Right forelimb (tissue), 1 donor: ENCODE results near the gene NKPD1.
"Not testable (repeated sequence)": the region's sequence is repeated elsewhere in the genome, so short reads cannot be mapped to it uniquely, and the experiment has no call there.

ENCODE experiments used
- DNase-seq: peaks from one replicate; pipeline ENCODE4 v3.0.0-alpha.2; 2018

Gene NKPD1

DNA sequence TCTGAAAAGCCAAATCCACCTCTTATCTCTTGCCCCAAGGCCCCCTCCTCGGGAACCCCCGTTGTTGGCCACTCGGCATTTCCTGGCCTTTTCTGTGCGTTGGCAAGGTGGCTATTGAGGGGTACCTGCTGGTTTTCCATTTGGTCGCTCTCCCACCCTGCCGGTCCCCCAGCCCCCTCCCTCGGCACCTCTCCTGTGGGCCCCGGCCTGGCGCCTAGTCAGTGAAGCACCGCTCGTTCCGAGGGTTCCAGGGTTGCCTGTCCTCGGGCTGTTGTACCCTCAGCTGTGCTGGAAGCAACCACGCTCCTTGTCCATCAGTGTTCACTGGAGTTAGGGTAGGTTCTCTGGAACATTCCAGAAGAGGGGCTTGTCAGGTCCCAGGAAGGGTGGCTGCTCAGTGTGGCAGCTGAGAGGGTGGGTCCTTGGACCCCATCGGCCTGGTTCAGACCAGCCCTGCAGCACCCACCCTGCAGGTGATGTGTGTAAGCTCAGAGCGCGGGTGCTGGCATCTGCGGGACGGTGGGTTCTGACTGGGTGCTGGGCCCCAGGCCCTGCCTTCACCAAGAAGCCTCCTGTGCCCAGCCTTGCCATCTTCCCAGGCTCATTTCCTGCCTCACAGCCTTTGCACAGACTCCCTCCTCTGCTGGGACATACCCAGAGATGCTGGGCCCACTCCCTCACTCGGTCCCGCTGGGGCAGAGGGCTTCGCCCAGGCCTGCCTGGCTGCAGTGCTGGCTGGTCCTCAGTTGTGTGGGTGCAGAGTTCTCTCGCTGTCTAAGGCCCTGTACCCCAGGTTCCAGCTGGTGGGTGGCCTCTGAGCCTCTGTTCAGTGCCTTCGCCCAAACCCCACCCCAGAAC lies 21.3 kb downstream of the NKPD1 start:
- no peak for DNase-seq

- no peak for DNase-seq
Observed at GRCh38 chr19:45138303-45138751, 22.5 kb downstream of the NKPD1 start.

- peak; percentile 68 for DNase-seq
Observed at GRCh38 chr19:45137179-45137761, 23.5 kb downstream of the NKPD1 start.

DNA sequence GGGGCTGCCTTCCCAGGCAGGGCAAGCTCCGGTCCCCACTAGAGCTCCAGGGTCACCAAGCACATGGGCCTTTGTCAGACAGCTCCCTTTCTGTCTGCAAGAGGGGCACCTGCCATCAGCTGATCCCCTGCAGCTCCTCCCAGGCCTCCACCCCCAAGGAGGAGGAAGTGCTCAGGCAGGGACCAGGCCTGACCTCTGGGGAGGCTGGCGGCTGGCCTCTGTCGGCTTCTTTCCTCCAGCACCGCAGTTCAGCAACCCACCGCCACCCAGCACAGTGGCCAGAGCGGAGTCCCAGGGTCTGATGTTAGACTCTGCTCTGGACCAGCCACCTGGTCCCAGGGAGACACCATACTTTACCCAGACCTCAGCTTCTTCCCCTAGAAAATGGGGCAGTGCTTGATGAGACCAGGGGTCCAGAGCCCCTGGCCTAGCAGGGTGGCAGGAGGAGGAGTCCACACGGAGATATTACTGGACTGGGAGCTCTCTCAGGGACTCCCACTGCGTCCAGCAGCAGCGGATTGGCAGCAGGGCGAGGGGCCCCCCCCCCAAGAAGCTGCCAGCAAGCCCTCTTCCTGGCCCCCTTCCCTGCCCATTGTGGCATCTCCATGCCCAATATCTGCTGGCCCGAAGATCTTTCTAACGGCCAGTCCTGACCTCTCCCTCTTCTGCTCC lies 24.1 kb downstream of the NKPD1 start:
- DNase-seq: no peak

DNA sequence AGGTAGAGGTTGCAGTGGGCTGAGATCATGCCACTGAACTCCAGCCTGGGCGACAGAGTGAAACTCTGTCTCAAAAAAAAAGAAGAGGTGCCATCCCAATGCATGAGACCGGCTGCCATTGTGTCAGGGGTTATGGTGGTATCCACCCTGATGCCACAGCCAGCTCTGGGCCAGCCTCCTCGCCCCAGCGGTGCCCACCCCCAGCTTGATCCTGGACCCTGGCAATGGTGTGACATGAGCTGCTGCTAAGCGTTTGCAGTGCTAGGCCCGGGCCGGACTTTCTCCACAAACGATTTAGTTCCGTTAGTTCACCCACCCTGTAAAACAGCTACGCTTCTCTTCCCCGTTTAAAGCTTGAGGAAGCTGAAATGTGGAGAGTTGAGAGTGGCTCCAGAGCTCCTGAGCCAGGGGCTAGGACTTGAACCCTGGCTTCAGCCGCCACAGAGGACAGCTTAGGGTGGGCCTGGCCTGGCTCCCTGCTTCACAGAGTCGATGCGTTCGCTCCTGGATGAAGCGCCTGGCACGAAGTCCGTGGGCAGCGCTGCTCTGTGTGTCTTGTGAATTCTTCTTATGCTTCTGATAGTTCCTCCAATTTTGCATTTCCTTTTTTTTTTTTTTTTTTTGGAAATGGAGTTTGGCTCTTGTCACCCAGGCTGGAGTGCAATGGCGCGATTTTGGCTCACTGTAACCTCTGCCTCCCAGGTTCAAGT lies 25.5 kb downstream of the NKPD1 start:
- DNase-seq: no peak

DNA sequence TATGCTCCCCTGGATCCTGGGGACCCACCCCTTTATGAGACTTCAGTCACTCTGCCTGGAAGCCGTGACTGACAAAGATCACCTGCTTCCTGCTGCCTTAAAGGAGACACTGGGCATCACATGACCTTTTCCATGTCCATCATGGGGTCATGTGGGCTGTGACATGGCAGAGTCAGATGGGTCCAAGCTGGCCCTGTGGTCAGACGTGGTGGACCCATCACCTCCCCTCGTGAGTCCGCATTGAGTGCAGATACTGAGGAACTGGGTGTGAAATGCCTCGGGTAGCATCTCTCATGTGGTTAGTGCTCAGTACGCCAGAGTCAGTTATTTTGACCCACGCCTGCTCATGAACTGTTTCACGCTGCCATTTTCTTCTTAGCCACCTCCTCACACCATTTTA lies 27.1 kb downstream of the NKPD1 start:
- no peak for DNase-seq

DNA sequence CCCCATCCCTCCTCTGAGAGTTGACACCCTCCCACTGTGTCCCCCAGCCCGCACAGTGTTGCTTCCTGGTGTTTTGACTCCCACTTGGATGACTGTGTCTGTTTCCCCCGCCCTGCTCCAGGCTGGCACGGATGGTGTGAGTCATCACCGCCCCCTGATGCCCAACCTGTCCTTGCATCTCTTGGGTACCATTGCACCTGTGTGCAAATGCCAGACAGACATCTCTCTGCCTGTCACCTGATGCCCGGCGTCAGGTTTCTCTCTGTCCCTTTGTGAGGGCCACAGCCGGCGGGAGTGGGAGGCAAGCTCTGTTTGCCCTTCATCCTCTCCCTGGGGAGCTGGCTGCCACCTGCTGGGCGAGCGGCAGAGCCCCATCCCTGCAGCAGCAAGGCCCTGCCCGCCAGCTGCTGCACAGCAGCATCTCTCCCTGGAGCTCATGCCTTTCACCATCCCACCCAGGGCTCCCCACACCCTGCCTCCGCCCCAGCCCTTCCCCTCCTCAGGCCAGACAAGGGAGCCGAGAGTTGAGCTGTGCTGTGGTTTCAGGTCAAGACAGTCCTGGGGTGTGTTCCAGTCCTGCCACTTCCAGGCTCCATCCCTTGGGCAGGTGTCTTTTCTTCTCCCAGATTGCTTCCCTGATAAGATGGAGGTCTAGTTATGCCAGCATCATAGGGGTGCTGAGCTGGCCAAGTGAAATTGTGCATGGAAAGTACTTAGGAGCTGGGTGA lies 29.7 kb downstream of the NKPD1 start:
- DNase-seq: no peak

GRCh38 chr19:45130236-45130635 lies 30.5 kb downstream of the NKPD1 start:
- DNase-seq: no peak

DNA sequence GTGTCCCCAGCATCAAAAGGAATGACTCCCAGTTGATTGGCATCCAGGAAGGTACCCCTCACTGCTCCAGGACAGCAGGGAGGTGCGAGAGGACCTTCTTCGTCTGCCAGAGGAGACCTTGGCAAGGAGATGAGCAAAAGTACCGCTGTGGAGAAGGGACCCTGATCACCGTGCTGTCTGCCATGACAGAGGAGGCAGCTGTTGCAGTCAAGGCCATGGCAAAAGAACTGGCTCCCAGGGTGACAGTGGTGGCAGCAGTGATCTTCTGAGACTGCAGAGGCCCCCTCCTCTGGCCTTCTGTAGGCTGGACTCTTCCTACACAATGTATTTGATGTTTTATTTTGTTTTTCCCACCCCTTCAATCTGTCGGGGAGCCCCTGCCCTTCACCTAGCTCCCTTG lies 32.0 kb downstream of the NKPD1 start:
- no peak for DNase-seq

- no peak for DNase-seq
Observed at GRCh38 chr19:45128146-45128545, 32.6 kb downstream of the NKPD1 start.

- DNase-seq: no peak
Observed at GRCh38 chr19:45126654-45127053, 34.1 kb downstream of the NKPD1 start.

GRCh38 chr19:45125975-45126493 lies 34.7 kb downstream of the NKPD1 start:
- no peak for DNase-seq

DNA sequence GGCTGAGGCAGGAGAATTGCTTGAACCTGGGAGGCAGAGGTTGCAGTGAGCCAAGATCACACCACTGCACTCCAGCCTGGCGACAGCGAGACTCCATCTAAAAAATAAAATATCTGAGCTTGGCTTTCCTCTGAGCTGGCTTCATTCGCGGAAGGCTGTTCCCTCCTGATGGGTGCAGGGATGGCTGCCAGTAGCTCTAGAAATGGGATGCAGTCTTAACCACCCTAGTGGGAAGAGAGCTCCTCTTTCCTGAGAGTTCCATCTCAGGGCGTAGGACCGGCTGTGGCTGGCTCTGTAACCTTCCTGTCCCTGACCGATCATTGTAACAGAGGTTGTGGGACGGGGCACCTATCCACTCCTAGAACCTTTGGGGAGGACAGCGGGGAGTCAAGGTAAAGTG lies 35.4 kb downstream of the NKPD1 start:
- DNase-seq: no peak

GRCh38 chr19:45124021-45124420 lies 36.8 kb downstream of the NKPD1 start:
- DNase-seq: no peak

- DNase-seq: no peak
Observed at GRCh38 chr19:45123440-45123850, 37.3 kb downstream of the NKPD1 start.

DNA sequence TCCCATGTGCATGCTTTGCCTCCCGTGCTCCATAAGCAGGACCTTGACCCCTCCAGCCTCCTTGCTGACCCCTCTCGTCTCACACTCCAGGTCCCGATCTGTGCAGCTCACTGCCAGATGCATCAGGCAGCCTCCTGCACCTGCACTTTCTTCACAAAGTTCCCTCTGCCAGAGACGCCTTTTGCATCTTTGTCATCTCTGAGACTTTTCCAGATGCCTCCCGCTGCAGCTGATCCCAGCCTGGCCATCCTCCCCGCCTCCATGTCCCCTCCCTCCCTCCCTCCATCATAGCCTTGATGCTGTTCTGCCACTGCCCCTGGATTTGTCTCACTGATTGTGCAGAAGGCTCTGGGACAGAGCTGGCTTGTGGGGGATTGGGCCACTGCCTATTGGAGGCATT lies 38.0 kb downstream of the NKPD1 start:
- no peak for DNase-seq

DNA sequence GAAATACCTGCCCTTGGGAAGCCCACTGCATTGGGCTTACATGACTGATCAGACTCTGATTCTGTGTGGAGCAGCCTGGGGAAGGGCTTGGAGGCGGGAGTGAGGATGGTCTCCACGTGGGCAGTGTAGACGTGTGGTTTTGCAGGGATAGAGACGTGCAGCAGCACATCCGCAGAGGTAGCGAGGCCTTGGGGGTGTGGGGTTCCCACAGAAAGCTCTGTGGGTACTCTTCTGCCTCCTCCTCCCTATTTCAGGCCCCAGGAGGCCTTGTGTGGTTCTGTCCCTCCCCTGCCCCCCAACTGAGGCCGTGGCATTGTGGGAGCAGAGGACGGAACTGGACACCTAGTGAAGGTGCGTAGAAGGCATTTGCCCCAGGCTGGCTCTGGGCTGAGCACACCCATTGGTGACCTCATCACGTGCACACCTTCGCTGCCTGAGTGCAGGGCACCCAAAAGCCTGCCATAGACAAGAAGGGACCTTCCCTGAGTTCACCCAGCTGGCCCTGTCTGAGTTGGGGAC lies 38.9 kb downstream of the NKPD1 start:
- no peak for DNase-seq

- DNase-seq: no peak
Observed at GRCh38 chr19:45119582-45119981, 41.2 kb downstream of the NKPD1 start.

GRCh38 chr19:45118591-45119355 lies 42.0 kb downstream of the NKPD1 start:
- DNase-seq: not testable (repeated sequence)

- no peak for DNase-seq
Observed at GRCh38 chr19:45118106-45118505, 42.7 kb downstream of the NKPD1 start.

DNA sequence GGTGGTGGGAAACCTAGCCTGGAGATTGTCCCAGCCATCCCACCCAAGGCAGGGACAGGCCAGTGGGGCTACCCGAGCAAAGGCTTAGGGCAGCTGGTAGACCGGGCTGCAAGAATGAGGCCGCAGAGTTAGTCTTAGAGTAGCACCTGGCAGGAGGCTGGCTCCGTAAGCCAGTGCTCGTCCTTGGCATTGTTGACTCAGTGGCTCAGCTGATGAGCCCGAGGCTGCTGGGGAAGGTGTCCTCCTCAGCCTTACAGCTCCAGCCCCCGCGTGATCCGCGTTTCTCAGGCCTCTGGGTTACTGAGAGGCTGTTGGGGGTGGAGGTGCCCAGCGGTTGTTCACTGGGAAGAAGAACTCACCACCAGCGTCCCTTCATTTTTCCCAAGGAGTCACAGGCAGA lies 43.1 kb downstream of the NKPD1 start:
- DNase-seq: no peak
